Liver (tissue), 9 donors: ENCODE data around the gene WDFY3. TPM values are rescaled to one million over a fixed set of nuclear protein-coding genes. Genes with fewer than 3 reads are reported as not detected.
A peak's percentile ranks its signal among the peaks of the same experiment; 100 is the strongest.

Source experiments
- DNase-seq: peaks from one replicate; pipeline ENCODE4 v3.0.0-alpha.2; 2017; ENCODE audit warnings: low spot score
- H3K27ac ChIP-seq, 2 donors: one replicate each; pipeline ENCODE4 v1.7.0; 2013; ENCODE audit warnings: inconsistent platforms in 2 of 2, low read length in 2 of 2, control low read depth in 1 of 2, low read depth in 1 of 2, mild to moderate bottlenecking in 1 of 2
- H3K27me3 ChIP-seq, 4 donors: one replicate each; pipeline versions ENCODE4 v1.6.1 to v1.7.0; 2013; ENCODE audit warnings: low read length in 3 of 4, inconsistent platforms in 1 of 4, mild to moderate bottlenecking in 1 of 4, moderate library complexity in 1 of 4; ENCODE audit not compliant: control insufficient read depth in 4 of 4, insufficient read depth in 4 of 4
- H3K36me3 ChIP-seq, 4 donors: one replicate each; pipeline versions ENCODE4 v1.6.1 to v1.7.0; 2013; ENCODE audit warnings: low read length in 3 of 4, mild to moderate bottlenecking in 3 of 4, low read depth in 1 of 4, moderate library complexity in 1 of 4; ENCODE audit not compliant: control insufficient read depth in 4 of 4, insufficient read depth in 3 of 4
- H3K4me1 ChIP-seq, 4 donors: one replicate each; pipeline versions ENCODE4 v1.6.1 to v1.7.0; 2013; ENCODE audit warnings: low read length in 3 of 4, mild to moderate bottlenecking in 3 of 4, moderate library complexity in 1 of 4; ENCODE audit not compliant: control insufficient read depth in 4 of 4, insufficient read depth in 4 of 4
- H3K4me3 ChIP-seq, 3 donors: one replicate each; pipeline versions ENCODE4 v1.6.1 to v1.7.0; 2013; ENCODE audit warnings: low read length in 3 of 3, control low read depth in 1 of 3, low read depth in 1 of 3, mild to moderate bottlenecking in 1 of 3
- H3K9ac ChIP-seq, 2 donors: one replicate each; pipeline ENCODE4 v1.7.0; 2013; ENCODE audit warnings: low read length in 2 of 2, mild to moderate bottlenecking in 2 of 2, moderate library complexity in 2 of 2, control low read depth in 1 of 2, low read depth in 1 of 2
- H3K9me3 ChIP-seq, 4 donors: one replicate each; pipeline versions ENCODE4 v1.6.1 to v1.7.0; 2013; ENCODE audit warnings: low read length in 3 of 4; ENCODE audit not compliant: control insufficient read depth in 4 of 4
- EGR1 ChIP-seq, 2 donors: IDR thresholded peaks; 2 replicates each; pipeline ENCODE4 v1.6.1; 2016 to 2018; ENCODE audit warnings: antibody characterized with exemption in 2 of 2, low read depth in 2 of 2
- FOXA1 ChIP-seq: IDR thresholded peaks from 2 replicates; pipeline ENCODE4 v1.6.1; 2016; ENCODE audit warnings: antibody characterized with exemption
- FOXA2 ChIP-seq: IDR thresholded peaks from 2 replicates; pipeline ENCODE4 v1.6.1; 2016; ENCODE audit warnings: antibody characterized with exemption
- GABPA ChIP-seq, 2 donors: IDR thresholded peaks in 1 of 2; conservative IDR thresholded peaks in 1 of 2; 2 replicates each; pipeline ENCODE4 v1.6.1; 2016; ENCODE audit warnings: antibody characterized with exemption in 2 of 2, mild to moderate bottlenecking in 1 of 2, moderate library complexity in 1 of 2
- HNF4A ChIP-seq, 2 donors: conservative IDR thresholded peaks; 2 replicates each; pipeline ENCODE4 v1.6.1; 2016; ENCODE audit warnings: antibody characterized with exemption in 2 of 2, mild to moderate bottlenecking in 2 of 2
- HNF4G ChIP-seq: IDR thresholded peaks from 2 replicates; pipeline ENCODE4 v1.6.1; 2016; ENCODE audit warnings: antibody characterized with exemption
- JUND ChIP-seq, 2 donors: IDR thresholded peaks; 2 replicates each; pipeline ENCODE4 v1.6.1; 2016; ENCODE audit warnings: antibody characterized with exemption in 2 of 2
- NR2F2 ChIP-seq: IDR thresholded peaks from 2 replicates; pipeline ENCODE4 v1.6.1; 2016; ENCODE audit warnings: antibody characterized with exemption
- RAD21 ChIP-seq, 2 donors: IDR thresholded peaks; 2 replicates each; pipeline ENCODE4 v1.6.1; 2016; ENCODE audit warnings: antibody characterized with exemption in 2 of 2, mild to moderate bottlenecking in 2 of 2
- RXRA ChIP-seq, 2 donors: IDR thresholded peaks; 2 replicates each; pipeline ENCODE4 v1.6.1; 2017 to 2018; ENCODE audit warnings: antibody characterized with exemption in 2 of 2, mild to moderate bottlenecking in 1 of 2
- SP1 ChIP-seq: IDR thresholded peaks from 2 replicates; pipeline ENCODE4 v1.6.1; 2018; ENCODE audit warnings: antibody characterized with exemption, mild to moderate bottlenecking
- TAF1 ChIP-seq: conservative IDR thresholded peaks from 2 replicates; pipeline ENCODE4 v1.6.1; 2016; ENCODE audit warnings: antibody characterized with exemption, mild to moderate bottlenecking
- YY1 ChIP-seq: IDR thresholded peaks from 2 replicates; pipeline ENCODE4 v1.6.1; 2016; ENCODE audit warnings: antibody characterized with exemption, mild to moderate bottlenecking
- WGBS: extraction: QIAGEN DNeasy Blood & Tissue Kit; methylation state at CpG from one replicate; pipeline ENCODE4 v1.1.7; 2013; 5-methylcytosine and 5-hydroxymethylcytosine counted together
- polyA plus RNA-seq, 2 donors: library from polyadenylated mRNA; stranded (reverse) in 1 of 2; unstranded in 1 of 2; fragments of 200-250 nt in 1 of 2; fragments of >200 nt in 1 of 2; fragmentation: Nextera tagmentation in 1 of 2; extraction: Ambion mirVana in 1 of 2; gene quantifications; one replicate each; pipeline versions ENCODE4 v1.2.1 to v1.2.3, GENCODE V29; 2013 to 2015
- total RNA-seq, 2 donors: library from RNA; depleted of rRNA; stranded (reverse); fragments of >200 nt; gene quantifications; one replicate each; pipeline ENCODE4 v1.2.3, GENCODE V29; 2014
- TF ChIP-seq, protein P1 (sequence below): fragments of 150-350 bp; IDR thresholded peaks from 2 replicates; pipeline ENCODE4 v1.5.1; 2017; ENCODE audit warnings: improper control_type of control experiment, low read depth, low read length; ENCODE audit not compliant: missing input control
- TF ChIP-seq, protein P2 (sequence below): IDR thresholded peaks from 2 replicates; pipeline ENCODE4 v1.6.1; 2016; ENCODE audit warnings: antibody characterized with exemption
- TF ChIP-seq, protein P3 (sequence below): IDR thresholded peaks from 2 replicates; pipeline ENCODE4 v1.6.1; 2016; ENCODE audit warnings: antibody characterized with exemption
- TF ChIP-seq, protein P4 (sequence below): IDR thresholded peaks from 2 replicates; pipeline ENCODE4 v1.6.1; 2016; ENCODE audit warnings: antibody characterized with exemption, mild to moderate bottlenecking
- TF ChIP-seq, protein P5 (sequence below): IDR thresholded peaks from 2 replicates; pipeline ENCODE4 v1.6.1; 2016; ENCODE audit warnings: antibody characterized with exemption
- donor health status: healthy.
- donor health status: healthy.
- donor health status: healthy.
- donor health status: healthy.
- donor health status: healthy.

The WDFY3 gene
- total and polyA plus RNA-seq, 4 donors = 3.2 to 50.5 (median 19.2) TPM

DNA sequence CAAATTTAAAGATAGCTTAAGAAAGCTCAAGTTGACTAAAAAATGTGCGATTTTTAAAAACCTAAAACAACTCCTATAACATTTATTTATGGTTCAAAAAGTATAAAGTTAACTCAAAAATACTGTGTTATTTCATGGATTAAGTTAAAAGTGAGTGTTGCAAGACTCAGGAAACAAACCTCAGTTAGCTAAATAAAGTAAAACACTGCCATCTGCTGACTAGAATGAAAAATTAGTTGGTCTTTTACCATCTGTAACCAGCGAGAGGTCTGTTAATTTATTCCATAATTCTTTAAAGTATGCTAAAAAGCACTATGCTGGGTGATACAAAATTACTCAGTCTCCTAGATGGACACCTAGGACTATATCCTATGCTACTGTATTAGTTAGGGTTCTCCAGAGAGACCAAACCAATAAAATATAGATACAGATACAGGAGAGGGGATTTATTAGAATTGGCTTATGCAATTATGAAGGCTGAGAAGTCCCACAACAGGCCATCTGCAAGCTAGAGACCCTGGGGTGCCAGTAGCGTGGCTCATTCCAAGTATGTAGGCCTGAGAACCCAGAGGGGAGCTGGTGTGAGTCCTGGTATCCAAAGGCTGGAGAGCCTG, 4.9 kb upstream of the WDFY3 start:
- Histone ChIP-seq H3K9me3 (no peaks in the 10 kb centered on the region), H3K27ac (no peak overlapping the region), H3K4me3 (no peak overlapping the region), H3K36me3 (no peaks in the 10 kb centered on the region), H3K27me3 (no peaks in the 10 kb centered on the region), H3K9ac (no peak overlapping the region), H3K4me1 (peaks cover 0 to 8% (median 7%) of the 10 kb centered on the region in 4 donors)
- TF ChIP-seq, protein P1, sequence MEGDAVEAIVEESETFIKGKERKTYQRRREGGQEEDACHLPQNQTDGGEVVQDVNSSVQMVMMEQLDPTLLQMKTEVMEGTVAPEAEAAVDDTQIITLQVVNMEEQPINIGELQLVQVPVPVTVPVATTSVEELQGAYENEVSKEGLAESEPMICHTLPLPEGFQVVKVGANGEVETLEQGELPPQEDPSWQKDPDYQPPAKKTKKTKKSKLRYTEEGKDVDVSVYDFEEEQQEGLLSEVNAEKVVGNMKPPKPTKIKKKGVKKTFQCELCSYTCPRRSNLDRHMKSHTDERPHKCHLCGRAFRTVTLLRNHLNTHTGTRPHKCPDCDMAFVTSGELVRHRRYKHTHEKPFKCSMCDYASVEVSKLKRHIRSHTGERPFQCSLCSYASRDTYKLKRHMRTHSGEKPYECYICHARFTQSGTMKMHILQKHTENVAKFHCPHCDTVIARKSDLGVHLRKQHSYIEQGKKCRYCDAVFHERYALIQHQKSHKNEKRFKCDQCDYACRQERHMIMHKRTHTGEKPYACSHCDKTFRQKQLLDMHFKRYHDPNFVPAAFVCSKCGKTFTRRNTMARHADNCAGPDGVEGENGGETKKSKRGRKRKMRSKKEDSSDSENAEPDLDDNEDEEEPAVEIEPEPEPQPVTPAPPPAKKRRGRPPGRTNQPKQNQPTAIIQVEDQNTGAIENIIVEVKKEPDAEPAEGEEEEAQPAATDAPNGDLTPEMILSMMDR = peak; percentile 61
- peak; percentile 90 to 91 for TF ChIP-seq RAD21 (IDR thresholded peaks at IDR 0.05)
- TF ChIP-seq NR2F2 = no peak
- DNase-seq = no peak
- 10% methylated on average over 3 of the region's 3 CpGs for WGBS

DNA sequence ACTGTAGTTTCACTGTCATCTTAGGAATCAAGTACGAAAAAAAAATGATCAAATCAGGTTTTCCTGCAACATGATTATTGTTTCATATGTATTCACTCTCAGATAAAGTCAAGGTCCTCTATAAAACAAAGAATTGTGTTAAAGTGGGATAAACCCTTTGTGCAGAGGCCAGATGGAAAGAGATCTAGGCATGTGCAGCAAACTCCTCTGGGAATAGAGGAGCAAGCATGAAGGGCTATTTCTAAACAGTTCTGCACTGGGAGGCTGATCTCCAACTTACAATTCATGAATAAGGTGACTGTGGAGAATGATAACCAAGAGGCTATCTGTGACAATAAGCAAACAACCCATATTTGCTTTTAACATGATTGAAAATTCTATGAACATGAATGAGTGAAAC, 2.4 kb upstream of the WDFY3 start:
- H3K4me1 ChIP-seq = peaks cover 0 to 15% (median 13%) of the 10 kb centered on the region in 4 donors
- TF ChIP-seq TAF1 (no peak), NR2F2 (no peak), HNF4A (conservative IDR thresholded peaks at IDR 0.05) (no peak), FOXA1 (no peak), FOXA2 (no peak), JUND (IDR thresholded peaks at IDR 0.05) (no peak), RAD21 (IDR thresholded peaks at IDR 0.05) (no peak), RXRA (IDR thresholded peaks at IDR 0.05) (no peak), EGR1 (IDR thresholded peaks at IDR 0.05; ENCODE audit: low read depth in 2 of 2) (no peak), YY1 (no peak), SP1 (no peak), GABPA (IDR thresholded peaks at IDR 0.05 in 1 of 2, conservative IDR thresholded peaks at IDR 0.05 in 1 of 2) (no peak), HNF4G (no peak)
- TF ChIP-seq, protein P1 = no peak
- TF ChIP-seq, protein P2, sequence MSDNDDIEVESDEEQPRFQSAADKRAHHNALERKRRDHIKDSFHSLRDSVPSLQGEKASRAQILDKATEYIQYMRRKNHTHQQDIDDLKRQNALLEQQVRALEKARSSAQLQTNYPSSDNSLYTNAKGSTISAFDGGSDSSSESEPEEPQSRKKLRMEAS = no peak
- TF ChIP-seq, protein P3, sequence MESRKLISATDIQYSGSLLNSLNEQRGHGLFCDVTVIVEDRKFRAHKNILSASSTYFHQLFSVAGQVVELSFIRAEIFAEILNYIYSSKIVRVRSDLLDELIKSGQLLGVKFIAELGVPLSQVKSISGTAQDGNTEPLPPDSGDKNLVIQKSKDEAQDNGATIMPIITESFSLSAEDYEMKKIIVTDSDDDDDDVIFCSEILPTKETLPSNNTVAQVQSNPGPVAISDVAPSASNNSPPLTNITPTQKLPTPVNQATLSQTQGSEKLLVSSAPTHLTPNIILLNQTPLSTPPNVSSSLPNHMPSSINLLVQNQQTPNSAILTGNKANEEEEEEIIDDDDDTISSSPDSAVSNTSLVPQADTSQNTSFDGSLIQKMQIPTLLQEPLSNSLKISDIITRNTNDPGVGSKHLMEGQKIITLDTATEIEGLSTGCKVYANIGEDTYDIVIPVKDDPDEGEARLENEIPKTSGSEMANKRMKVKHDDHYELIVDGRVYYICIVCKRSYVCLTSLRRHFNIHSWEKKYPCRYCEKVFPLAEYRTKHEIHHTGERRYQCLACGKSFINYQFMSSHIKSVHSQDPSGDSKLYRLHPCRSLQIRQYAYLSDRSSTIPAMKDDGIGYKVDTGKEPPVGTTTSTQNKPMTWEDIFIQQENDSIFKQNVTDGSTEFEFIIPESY = no peak
- TF ChIP-seq, protein P4, sequence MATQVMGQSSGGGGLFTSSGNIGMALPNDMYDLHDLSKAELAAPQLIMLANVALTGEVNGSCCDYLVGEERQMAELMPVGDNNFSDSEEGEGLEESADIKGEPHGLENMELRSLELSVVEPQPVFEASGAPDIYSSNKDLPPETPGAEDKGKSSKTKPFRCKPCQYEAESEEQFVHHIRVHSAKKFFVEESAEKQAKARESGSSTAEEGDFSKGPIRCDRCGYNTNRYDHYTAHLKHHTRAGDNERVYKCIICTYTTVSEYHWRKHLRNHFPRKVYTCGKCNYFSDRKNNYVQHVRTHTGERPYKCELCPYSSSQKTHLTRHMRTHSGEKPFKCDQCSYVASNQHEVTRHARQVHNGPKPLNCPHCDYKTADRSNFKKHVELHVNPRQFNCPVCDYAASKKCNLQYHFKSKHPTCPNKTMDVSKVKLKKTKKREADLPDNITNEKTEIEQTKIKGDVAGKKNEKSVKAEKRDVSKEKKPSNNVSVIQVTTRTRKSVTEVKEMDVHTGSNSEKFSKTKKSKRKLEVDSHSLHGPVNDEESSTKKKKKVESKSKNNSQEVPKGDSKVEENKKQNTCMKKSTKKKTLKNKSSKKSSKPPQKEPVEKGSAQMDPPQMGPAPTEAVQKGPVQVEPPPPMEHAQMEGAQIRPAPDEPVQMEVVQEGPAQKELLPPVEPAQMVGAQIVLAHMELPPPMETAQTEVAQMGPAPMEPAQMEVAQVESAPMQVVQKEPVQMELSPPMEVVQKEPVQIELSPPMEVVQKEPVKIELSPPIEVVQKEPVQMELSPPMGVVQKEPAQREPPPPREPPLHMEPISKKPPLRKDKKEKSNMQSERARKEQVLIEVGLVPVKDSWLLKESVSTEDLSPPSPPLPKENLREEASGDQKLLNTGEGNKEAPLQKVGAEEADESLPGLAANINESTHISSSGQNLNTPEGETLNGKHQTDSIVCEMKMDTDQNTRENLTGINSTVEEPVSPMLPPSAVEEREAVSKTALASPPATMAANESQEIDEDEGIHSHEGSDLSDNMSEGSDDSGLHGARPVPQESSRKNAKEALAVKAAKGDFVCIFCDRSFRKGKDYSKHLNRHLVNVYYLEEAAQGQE = no peak
- TF ChIP-seq, protein P5, sequence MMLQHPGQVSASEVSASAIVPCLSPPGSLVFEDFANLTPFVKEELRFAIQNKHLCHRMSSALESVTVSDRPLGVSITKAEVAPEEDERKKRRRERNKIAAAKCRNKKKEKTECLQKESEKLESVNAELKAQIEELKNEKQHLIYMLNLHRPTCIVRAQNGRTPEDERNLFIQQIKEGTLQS = no peak
- H3K27me3 ChIP-seq = no peaks in the 10 kb centered on the region
- H3K4me3 ChIP-seq = no peak overlapping the region
- H3K9ac ChIP-seq = no peak overlapping the region
- H3K36me3 ChIP-seq = no peaks in the 10 kb centered on the region
- no peak for DNase-seq
- no peak overlapping the region for H3K27ac ChIP-seq
- WGBS = 81% methylated on average over 1 of the region's 1 CpG
- no peaks in the 10 kb centered on the region for H3K9me3 ChIP-seq
